B cell (primary cell): ENCODE results near the gene PVALEF. TPM values are rescaled to one million over a fixed set of nuclear protein-coding genes. Genes with fewer than 3 reads are reported as not detected.

ENCODE experiments used
- ATAC-seq: fragments of 200-7000 bp; cut with Tn5 transposase; one replicate; pipeline ENCODE4 v1.10.0; 2021; ENCODE audit warnings: low read depth, mild to moderate bottlenecking, moderate number of reproducible peaks, moderate library complexity
- CTCF ChIA-PET: fragments of 350-600 bp; sonication (Branson Sonifier 250); formaldehyde crosslinking; loops from one replicate; lab custom pipeline; 2021; ENCODE audit warnings: antibody characterized with exemption, inconsistent platforms; lab: Charles Lee
- POLR2A ChIA-PET: fragments of 350-600 bp; sonication (Branson Sonifier 250); formaldehyde crosslinking; loops from one replicate; lab custom pipeline; 2021; ENCODE audit warnings: antibody characterized with exemption; lab: Charles Lee
- DNase-seq: peaks from one replicate; pipeline ENCODE4 v3.0.0; 2013
- H2AFZ ChIP-seq: 2 replicates; pipeline ENCODE4 v1.6.1; 2012; ENCODE audit warnings: mild to moderate bottlenecking, low read depth, low read length; ENCODE audit not compliant: insufficient read depth, poor library complexity, severe bottlenecking
- H3K27ac ChIP-seq, 2 donors: 1 replicate in 1 of 2; 2 replicates in 1 of 2; pipeline ENCODE4 v1.5.1; 2012 to 2013; ENCODE audit warnings: low read length in 2 of 2, mild to moderate bottlenecking in 2 of 2, moderate library complexity in 1 of 2
- H3K27me3 ChIP-seq, 4 experiments: fragments of 200-600 bp in 1 of 4; sonication (generic) in 1 of 4; replicated peaks in 1 of 4; 1 replicate in 2 of 4; 2 replicates in 2 of 4; pipeline versions ENCODE4 v1.6.1 to v1.7.0; 2013 to 2016; ENCODE audit warnings: low read length in 3 of 4, mild to moderate bottlenecking in 2 of 4, mixed read lengths in 1 of 4, moderate library complexity in 1 of 4; ENCODE audit not compliant: insufficient read depth in 4 of 4, control insufficient read depth in 3 of 4; ENCODE audit errors: control extremely low read depth in 1 of 4
- H3K36me3 ChIP-seq, 2 experiments: replicated peaks in 1 of 2; 1 replicate in 1 of 2; 2 replicates in 1 of 2; pipeline versions ENCODE4 v1.6.1 to v1.7.1; 2013; ENCODE audit warnings: low read length in 1 of 2; ENCODE audit not compliant: insufficient read depth in 2 of 2, control insufficient read depth in 1 of 2; ENCODE audit errors: control extremely low read depth in 1 of 2, extremely low read depth in 1 of 2
- H3K4me1 ChIP-seq, 2 donors: fragments of 200-600 bp in 1 of 2; sonication (generic) in 1 of 2; 1 replicate in 1 of 2; 2 replicates in 1 of 2; pipeline versions ENCODE4 v1.5.1 to v1.6.1; 2013 to 2017; ENCODE audit warnings: low read length in 2 of 2; ENCODE audit not compliant: control insufficient read depth in 2 of 2, insufficient read depth in 2 of 2
- H3K4me2 ChIP-seq: replicated peaks from 2 replicates; pipeline ENCODE3; 2012; ENCODE audit warnings: mild to moderate bottlenecking, low read depth, low read length; ENCODE audit not compliant: poor library complexity, severe bottlenecking
- H3K4me3 ChIP-seq, 5 experiments: fragments of 200-600 bp in 1 of 5; sonication (generic) in 1 of 5; 1 replicate in 3 of 5; 2 replicates in 2 of 5; pipeline versions ENCODE4 v1.5.1 to v1.7.0; 2011 to 2016; ENCODE audit warnings: low read length in 4 of 5, mild to moderate bottlenecking in 4 of 5, low read depth in 2 of 5, control low read depth in 1 of 5, moderate library complexity in 1 of 5; ENCODE audit not compliant: insufficient read depth in 1 of 5; ENCODE audit errors: control extremely low read depth in 1 of 5, extremely low read depth in 1 of 5
- H3K79me2 ChIP-seq: fragments of 200-600 bp; sonication (generic); one replicate; pipeline ENCODE4 v1.6.0; 2016; ENCODE audit warnings: low read length; ENCODE audit not compliant: control insufficient read depth, insufficient read depth
- H3K9ac ChIP-seq: fragments of 200-600 bp; sonication (generic); 2 replicates; pipeline ENCODE4 v1.6.1; 2017; ENCODE audit warnings: mild to moderate bottlenecking, low read length, moderate library complexity
- H3K9me3 ChIP-seq, 3 donors: one replicate each; pipeline versions ENCODE4 v1.6.1 to v1.7.1; 2013; ENCODE audit warnings: low read length in 2 of 3; ENCODE audit not compliant: control insufficient read depth in 2 of 3, insufficient read depth in 1 of 3; ENCODE audit errors: control extremely low read depth in 1 of 3
- H4K20me1 ChIP-seq: 2 replicates; pipeline ENCODE4 v1.6.0; 2012; ENCODE audit warnings: mild to moderate bottlenecking, low read length; ENCODE audit not compliant: insufficient read depth, control insufficient read depth, poor library complexity, severe bottlenecking
- H3K27ac Mint-ChIP-seq: one replicate; pipeline ENCODE4 v1.8.0; 2021; ENCODE audit warnings: mixed read lengths
- H3K27me3 Mint-ChIP-seq: one replicate; pipeline ENCODE4 v1.8.0; 2021; ENCODE audit warnings: mixed read lengths
- H3K4me1 Mint-ChIP-seq: one replicate; pipeline ENCODE4 v1.8.0; 2021; ENCODE audit warnings: mixed read lengths
- H3K4me3 Mint-ChIP-seq: one replicate; pipeline ENCODE4 v1.8.0; 2021; ENCODE audit warnings: mixed read lengths
- H3K9me3 Mint-ChIP-seq: one replicate; pipeline ENCODE4 v1.8.0; 2022; ENCODE audit warnings: mixed read lengths; ENCODE audit not compliant: insufficient read depth
- CTCF ChIP-seq: fragments of 200-600 bp; IDR thresholded peaks from one replicate; pipeline ENCODE4 v1.8.0; 2022; ENCODE audit warnings: antibody characterized with exemption, mild to moderate bottlenecking
- EZH2 ChIP-seq: IDR thresholded peaks from 2 replicates; pipeline ENCODE4 v1.6.1; 2012; ENCODE audit warnings: borderline replicate concordance, low read depth, mild to moderate bottlenecking, moderate library complexity, low read length; ENCODE audit not compliant: insufficient read depth, poor library complexity, severe bottlenecking
- WGBS: methylation state at CpG from one replicate; pipeline ENCODE4 v1.1.5; 2013; ENCODE audit warnings: missing lambda C conversion rate; ENCODE audit not compliant: insufficient coverage; 5-methylcytosine and 5-hydroxymethylcytosine counted together
- intact Hi-C: fragments of 100-400 bp; cut with micrococcal nuclease; formaldehyde crosslinking; loops from one replicate; pipeline ENCODE4 v1.10.0; 2022
- polyA plus RNA-seq: library from polyadenylated mRNA; depleted of rRNA; stranded (reverse); fragments of >200 nt; gene quantifications from 2 replicates; pipeline ENCODE4 v1.2.3, GENCODE V29; 2012
- total RNA-seq, 2 donors: library from RNA; stranded (reverse); fragments of 120-200 nt in 1 of 2; gene quantifications; 1 replicate in 1 of 2; 2 replicates in 1 of 2; pipeline versions ENCODE4 v1.2.3 to v1.2.4, GENCODE V29; 2013 to 2022

PVALEF gene
- total and polyA plus RNA-seq, 2 donors (not counting 1 experiment from before 2014, with no cell fraction given), result not detected

DNA sequence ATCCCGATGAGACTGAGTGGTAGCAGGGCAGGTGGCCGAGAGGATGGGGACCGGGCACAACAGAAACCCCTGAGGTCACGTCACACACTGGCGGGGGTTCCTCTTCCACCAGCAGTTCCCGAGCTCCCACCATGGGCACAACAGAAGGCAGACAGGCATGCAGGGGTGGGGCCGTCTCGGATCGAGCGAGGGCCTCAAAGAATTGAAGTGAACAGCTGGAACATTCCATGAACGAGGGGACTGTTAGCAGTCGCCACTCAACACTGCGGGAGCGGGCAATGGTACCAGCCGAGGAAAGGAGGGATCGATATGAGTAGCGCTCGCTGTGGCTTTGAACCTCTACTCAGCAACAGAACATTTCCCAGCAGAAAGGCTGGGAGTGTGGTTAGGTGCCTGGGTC lies 52.2 kb downstream of the PVALEF start:
- H3K4me3 ChIP-seq, result no peak overlapping the region
- H3K4me2 ChIP-seq, result no peak overlapping the region
- WGBS, result 96% methylated on average over 15 of the region's 18 CpGs
- intact Hi-C loops, result no loop called here
- Mint-ChIP-seq H3K4me1 (peaks cover 17% of the 10 kb centered on the region), H3K27me3 (no peaks in the 10 kb centered on the region), H3K4me3 (no peak overlapping the region), H3K27ac (no peak overlapping the region), H3K9me3 (no peaks in the 10 kb centered on the region)
- peaks cover 15% of the 10 kb centered on the region for H3K79me2 ChIP-seq
- ATAC-seq, result no peak
- CTCF ChIA-PET, result no interaction called here
- H3K36me3 ChIP-seq, result peaks cover 0 to 14% of the 10 kb centered on the region in 2 experiments
- DNase-seq, result no peak
- POLR2A ChIA-PET, result no interaction called here
- TF ChIP-seq CTCF (no peak), EZH2 (no peak)
- H2AFZ ChIP-seq, result no peak overlapping the region
- H3K9ac ChIP-seq, result no peak overlapping the region
- H3K27me3 ChIP-seq, result no peaks in the 10 kb centered on the region
- peaks cover 8 to 12% of the 10 kb centered on the region in 2 donors for H3K4me1 ChIP-seq
- H3K9me3 ChIP-seq, result no peaks in the 10 kb centered on the region
- no peak overlapping the region for H3K27ac ChIP-seq
- H4K20me1 ChIP-seq, result peaks cover 9% of the 10 kb centered on the region

- peaks cover 0 to 14% of the 10 kb centered on the region in 2 experiments for H3K36me3 ChIP-seq
- peaks cover 10 to 15% of the 10 kb centered on the region in 2 donors for H3K4me1 ChIP-seq
- intact Hi-C loops, result no loop called here
- no peak overlapping the region for H3K4me2 ChIP-seq
- no peak overlapping the region for H2AFZ ChIP-seq
- peaks cover 9% of the 10 kb centered on the region for H4K20me1 ChIP-seq
- no peak for DNase-seq
- Mint-ChIP-seq H3K4me3 (no peak overlapping the region), H3K27ac (no peak overlapping the region), H3K27me3 (no peaks in the 10 kb centered on the region), H3K9me3 (no peaks in the 10 kb centered on the region), H3K4me1 (peaks cover 18% of the 10 kb centered on the region)
- ATAC-seq, result no peak
- whole genome bisulfite sequencing, result 94% methylated on average over 10 of the region's 13 CpGs
- no peak overlapping the region for H3K27ac ChIP-seq
- no peak overlapping the region for H3K4me3 ChIP-seq
- POLR2A ChIA-PET, result interaction anchor here (0.6 kb wide), 1 partner anchor 224 kb away, joined by 9 read pairs; no protein-coding TSS in a partner anchor
- H3K9me3 ChIP-seq, result no peaks in the 10 kb centered on the region
- peaks cover 17% of the 10 kb centered on the region for H3K79me2 ChIP-seq
- TF ChIP-seq EZH2, result no peak
- no peak for TF ChIP-seq CTCF
- CTCF ChIA-PET, result interaction anchor here (1.3 kb wide), 1 partner anchor 76 kb away, joined by 3 read pairs; no protein-coding TSS in a partner anchor
- H3K27me3 ChIP-seq, result no peaks in the 10 kb centered on the region
- no peak overlapping the region for H3K9ac ChIP-seq
Measured at GRCh38 chr17:81218459-81218858, 53.2 kb downstream of the PVALEF start.
